ENCODE results near the gene PCCA. TPM values are rescaled to one million over a fixed set of nuclear protein-coding genes. Genes with fewer than 3 reads are reported as not detected.

PCCA gene
- total RNA-seq, 4 donors from 2014 or later: 33.8 to 40.3 (median 39.0) TPM

GRCh38 chr13:100341327-100341726 lies 252.4 kb downstream of the PCCA start:
- Histone ChIP-seq H3K27ac (replicated peaks in 1 of 4) (no peak overlapping the region), H3K4me3 (no peak overlapping the region), H3K27me3 (no peaks in the 10 kb centered on the region), H3K4me1 (no peaks in the 10 kb centered on the region), H3K36me3 (peaks cover 0 to 50% (median 21%) of the 10 kb centered on the region in 4 donors), H3K9me3 (peaks cover 0 to 6% (median 0%) of the 10 kb centered on the region in 4 donors)
- 96% methylated on average over 6 of the region's 6 CpGs for WGBS
- intact Hi-C loops (cut with DNase I): no loop called here
- TF ChIP-seq EP300 (IDR thresholded peaks at IDR 0.05): no peak
- TF ChIP-seq CTCF (IDR thresholded peaks at IDR 0.05): no peak
- TF ChIP-seq POLR2A (IDR thresholded peaks at IDR 0.05; ENCODE audit: low read depth): no peak
- no peak for TF ChIP-seq POLR2AphosphoS5 (IDR thresholded peaks at IDR 0.05)
- no peak for DNase-seq (ENCODE audit: extremely low spot score)

GRCh38 chr13:100344544-100344943 lies 255.7 kb downstream of the PCCA start:
- no peaks in the 10 kb centered on the region for H3K4me1 ChIP-seq
- intact Hi-C loops (cut with DNase I): no loop called here
- peaks cover 0 to 6% (median 0%) of the 10 kb centered on the region in 4 donors for H3K9me3 ChIP-seq
- DNase-seq (ENCODE audit: extremely low spot score): no peak
- H3K4me3 ChIP-seq: no peak overlapping the region
- TF ChIP-seq CTCF (IDR thresholded peaks at IDR 0.05): no peak
- TF ChIP-seq EP300 (IDR thresholded peaks at IDR 0.05): no peak
- no peak for TF ChIP-seq POLR2A (IDR thresholded peaks at IDR 0.05; ENCODE audit: low read depth)
- TF ChIP-seq POLR2AphosphoS5 (IDR thresholded peaks at IDR 0.05): no peak
- H3K27ac ChIP-seq (replicated peaks in 1 of 4): no peak overlapping the region
- peaks cover 0 to 39% (median 21%) of the 10 kb centered on the region in 4 donors for H3K36me3 ChIP-seq
- WGBS: 92% methylated on average over 4 of the region's 4 CpGs
- H3K27me3 ChIP-seq: no peaks in the 10 kb centered on the region

GRCh38 chr13:100347968-100348367 lies 259.1 kb downstream of the PCCA start:
- Histone ChIP-seq H3K36me3 (peaks cover 0 to 13% (median under 1%) of the 10 kb centered on the region in 4 donors), H3K9me3 (peaks cover 0 to 6% (median 0%) of the 10 kb centered on the region in 4 donors), H3K4me1 (no peaks in the 10 kb centered on the region), H3K27ac (replicated peaks in 1 of 4) (no peak overlapping the region), H3K4me3 (no peak overlapping the region), H3K27me3 (no peaks in the 10 kb centered on the region)
- no peak for DNase-seq (ENCODE audit: extremely low spot score)
- intact Hi-C loops (cut with DNase I): no loop called here
- WGBS: 74% methylated on average over 3 of the region's 3 CpGs
- TF ChIP-seq POLR2AphosphoS5 (IDR thresholded peaks at IDR 0.05) (no peak), POLR2A (IDR thresholded peaks at IDR 0.05; ENCODE audit: low read depth) (no peak), EP300 (IDR thresholded peaks at IDR 0.05) (no peak), CTCF (IDR thresholded peaks at IDR 0.05) (no peak)

GRCh38 chr13:100349594-100349993 lies 260.7 kb downstream of the PCCA start:
- TF ChIP-seq POLR2AphosphoS5 (IDR thresholded peaks at IDR 0.05): no peak
- no peak for TF ChIP-seq POLR2A (IDR thresholded peaks at IDR 0.05; ENCODE audit: low read depth)
- H3K4me3 ChIP-seq: no peak overlapping the region
- WGBS: 56% methylated on average over 3 of the region's 3 CpGs

GRCh38 chr13:100350601-100351000 lies 261.7 kb downstream of the PCCA start:
- H3K27me3 ChIP-seq: no peaks in the 10 kb centered on the region
- peaks cover 0 to 5% (median 0%) of the 10 kb centered on the region in 4 donors for H3K9me3 ChIP-seq
- H3K36me3 ChIP-seq: no peaks in the 10 kb centered on the region
- no peak overlapping the region for H3K4me3 ChIP-seq
- H3K27ac ChIP-seq (replicated peaks in 1 of 4): no peak overlapping the region
- no peaks in the 10 kb centered on the region for H3K4me1 ChIP-seq
- TF ChIP-seq POLR2A (IDR thresholded peaks at IDR 0.05; ENCODE audit: low read depth) (no peak), POLR2AphosphoS5 (IDR thresholded peaks at IDR 0.05) (no peak), CTCF (IDR thresholded peaks at IDR 0.05) (no peak), EP300 (IDR thresholded peaks at IDR 0.05) (no peak)
- intact Hi-C loops (cut with DNase I): no loop called here
- no peak for DNase-seq (ENCODE audit: extremely low spot score)

More at GRCh38 chr13:100349594-100349993, 260.7 kb downstream of the PCCA start:
- Histone ChIP-seq H3K27me3 (no peaks in the 10 kb centered on the region), H3K4me1 (no peaks in the 10 kb centered on the region), H3K27ac (replicated peaks in 1 of 4) (no peak overlapping the region), H3K9me3 (peaks cover 0 to 6% (median 0%) of the 10 kb centered on the region in 4 donors), H3K36me3 (no peaks in the 10 kb centered on the region)
- intact Hi-C loops (cut with DNase I): no loop called here
- DNase-seq (ENCODE audit: extremely low spot score): no peak

Data from esophagus muscularis mucosa (tissue), 4 donors.